NB4 (cell line): ENCODE measurements around the gene ZSWIM8.
"Not testable (repeated sequence)": the region's sequence is repeated elsewhere in the genome, so short reads cannot be mapped to it uniquely, and the experiment has no call there.

Source experiments
- DNase-seq: peaks from one replicate; pipeline ENCODE4 v3.0.0; 2010; ENCODE audit warnings: low read depth
- H3K4me3 ChIP-seq: one replicate; pipeline ENCODE4 v1.5.1; 2011; ENCODE audit warnings: mild to moderate bottlenecking, low read depth, low read length, moderate library complexity
- MYC ChIP-seq: IDR thresholded peaks from 2 replicates; pipeline ENCODE4 v1.6.1; 2011; ENCODE audit warnings: low read depth, low read length
- POLR2A ChIP-seq: IDR thresholded peaks from 2 replicates; pipeline ENCODE4 v1.6.1; 2011; ENCODE audit warnings: mild to moderate bottlenecking; ENCODE audit not compliant: insufficient read length; ENCODE audit errors: extremely low read depth
- TF ChIP-seq, protein P1 (sequence below): IDR thresholded peaks from one replicate; pipeline ENCODE4 v1.5.1; 2012; ENCODE audit warnings: low read depth, low read length
- TF ChIP-seq, protein P2 (sequence below): IDR thresholded peaks from 2 replicates; pipeline ENCODE4 v1.6.1; 2011; ENCODE audit warnings: low read depth, low read length

The ZSWIM8 gene, protein sequence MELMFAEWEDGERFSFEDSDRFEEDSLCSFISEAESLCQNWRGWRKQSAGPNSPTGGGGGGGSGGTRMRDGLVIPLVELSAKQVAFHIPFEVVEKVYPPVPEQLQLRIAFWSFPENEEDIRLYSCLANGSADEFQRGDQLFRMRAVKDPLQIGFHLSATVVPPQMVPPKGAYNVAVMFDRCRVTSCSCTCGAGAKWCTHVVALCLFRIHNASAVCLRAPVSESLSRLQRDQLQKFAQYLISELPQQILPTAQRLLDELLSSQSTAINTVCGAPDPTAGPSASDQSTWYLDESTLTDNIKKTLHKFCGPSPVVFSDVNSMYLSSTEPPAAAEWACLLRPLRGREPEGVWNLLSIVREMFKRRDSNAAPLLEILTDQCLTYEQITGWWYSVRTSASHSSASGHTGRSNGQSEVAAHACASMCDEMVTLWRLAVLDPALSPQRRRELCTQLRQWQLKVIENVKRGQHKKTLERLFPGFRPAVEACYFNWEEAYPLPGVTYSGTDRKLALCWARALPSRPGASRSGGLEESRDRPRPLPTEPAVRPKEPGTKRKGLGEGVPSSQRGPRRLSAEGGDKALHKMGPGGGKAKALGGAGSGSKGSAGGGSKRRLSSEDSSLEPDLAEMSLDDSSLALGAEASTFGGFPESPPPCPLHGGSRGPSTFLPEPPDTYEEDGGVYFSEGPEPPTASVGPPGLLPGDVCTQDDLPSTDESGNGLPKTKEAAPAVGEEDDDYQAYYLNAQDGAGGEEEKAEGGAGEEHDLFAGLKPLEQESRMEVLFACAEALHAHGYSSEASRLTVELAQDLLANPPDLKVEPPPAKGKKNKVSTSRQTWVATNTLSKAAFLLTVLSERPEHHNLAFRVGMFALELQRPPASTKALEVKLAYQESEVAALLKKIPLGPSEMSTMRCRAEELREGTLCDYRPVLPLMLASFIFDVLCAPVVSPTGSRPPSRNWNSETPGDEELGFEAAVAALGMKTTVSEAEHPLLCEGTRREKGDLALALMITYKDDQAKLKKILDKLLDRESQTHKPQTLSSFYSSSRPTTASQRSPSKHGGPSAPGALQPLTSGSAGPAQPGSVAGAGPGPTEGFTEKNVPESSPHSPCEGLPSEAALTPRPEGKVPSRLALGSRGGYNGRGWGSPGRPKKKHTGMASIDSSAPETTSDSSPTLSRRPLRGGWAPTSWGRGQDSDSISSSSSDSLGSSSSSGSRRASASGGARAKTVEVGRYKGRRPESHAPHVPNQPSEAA (N-terminal part only)

DNA sequence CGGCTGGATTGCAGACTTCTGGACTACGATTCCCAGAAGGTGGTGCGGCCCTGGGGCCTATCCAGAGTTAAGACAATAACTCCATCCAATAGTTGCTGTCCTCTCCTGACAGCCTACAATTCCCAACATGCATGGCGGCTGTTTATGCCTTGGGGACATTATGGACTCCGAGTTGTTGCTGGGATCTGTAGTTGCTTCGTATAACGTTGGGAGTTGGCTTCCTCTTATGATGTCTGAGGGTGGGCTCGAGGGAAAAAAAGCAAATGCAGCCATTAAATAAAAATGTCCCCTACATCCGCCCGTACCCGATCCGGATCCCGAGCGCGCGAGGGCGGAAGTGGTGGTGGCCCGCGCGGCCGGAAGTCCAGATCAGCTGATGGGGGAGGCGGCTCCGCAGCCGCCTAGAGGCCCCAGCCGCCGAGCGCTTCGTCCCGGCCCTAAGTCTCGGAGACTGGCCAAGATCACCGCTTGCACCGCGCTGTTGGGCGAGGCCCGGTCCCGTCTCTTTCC lies at the start of gene ZSWIM8:
ZSWIM8 (plus strand) TSS at position 396 of the 510 bp plus-strand sequence. CDS start 273 bp downstream, outside the sequence.
- TF ChIP-seq, protein P1, sequence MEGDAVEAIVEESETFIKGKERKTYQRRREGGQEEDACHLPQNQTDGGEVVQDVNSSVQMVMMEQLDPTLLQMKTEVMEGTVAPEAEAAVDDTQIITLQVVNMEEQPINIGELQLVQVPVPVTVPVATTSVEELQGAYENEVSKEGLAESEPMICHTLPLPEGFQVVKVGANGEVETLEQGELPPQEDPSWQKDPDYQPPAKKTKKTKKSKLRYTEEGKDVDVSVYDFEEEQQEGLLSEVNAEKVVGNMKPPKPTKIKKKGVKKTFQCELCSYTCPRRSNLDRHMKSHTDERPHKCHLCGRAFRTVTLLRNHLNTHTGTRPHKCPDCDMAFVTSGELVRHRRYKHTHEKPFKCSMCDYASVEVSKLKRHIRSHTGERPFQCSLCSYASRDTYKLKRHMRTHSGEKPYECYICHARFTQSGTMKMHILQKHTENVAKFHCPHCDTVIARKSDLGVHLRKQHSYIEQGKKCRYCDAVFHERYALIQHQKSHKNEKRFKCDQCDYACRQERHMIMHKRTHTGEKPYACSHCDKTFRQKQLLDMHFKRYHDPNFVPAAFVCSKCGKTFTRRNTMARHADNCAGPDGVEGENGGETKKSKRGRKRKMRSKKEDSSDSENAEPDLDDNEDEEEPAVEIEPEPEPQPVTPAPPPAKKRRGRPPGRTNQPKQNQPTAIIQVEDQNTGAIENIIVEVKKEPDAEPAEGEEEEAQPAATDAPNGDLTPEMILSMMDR: no peak
- TF ChIP-seq POLR2A: peak; percentile 34
- TF ChIP-seq MYC: no peak
- TF ChIP-seq, protein P2, sequence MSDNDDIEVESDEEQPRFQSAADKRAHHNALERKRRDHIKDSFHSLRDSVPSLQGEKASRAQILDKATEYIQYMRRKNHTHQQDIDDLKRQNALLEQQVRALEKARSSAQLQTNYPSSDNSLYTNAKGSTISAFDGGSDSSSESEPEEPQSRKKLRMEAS: peak; percentile 13; the same call in 1 of the 2 replicates
- peak; percentile 97 for DNase-seq
- peak within 1 kb of the TSS; percentile 76 for H3K4me3 ChIP-seq

DNA sequence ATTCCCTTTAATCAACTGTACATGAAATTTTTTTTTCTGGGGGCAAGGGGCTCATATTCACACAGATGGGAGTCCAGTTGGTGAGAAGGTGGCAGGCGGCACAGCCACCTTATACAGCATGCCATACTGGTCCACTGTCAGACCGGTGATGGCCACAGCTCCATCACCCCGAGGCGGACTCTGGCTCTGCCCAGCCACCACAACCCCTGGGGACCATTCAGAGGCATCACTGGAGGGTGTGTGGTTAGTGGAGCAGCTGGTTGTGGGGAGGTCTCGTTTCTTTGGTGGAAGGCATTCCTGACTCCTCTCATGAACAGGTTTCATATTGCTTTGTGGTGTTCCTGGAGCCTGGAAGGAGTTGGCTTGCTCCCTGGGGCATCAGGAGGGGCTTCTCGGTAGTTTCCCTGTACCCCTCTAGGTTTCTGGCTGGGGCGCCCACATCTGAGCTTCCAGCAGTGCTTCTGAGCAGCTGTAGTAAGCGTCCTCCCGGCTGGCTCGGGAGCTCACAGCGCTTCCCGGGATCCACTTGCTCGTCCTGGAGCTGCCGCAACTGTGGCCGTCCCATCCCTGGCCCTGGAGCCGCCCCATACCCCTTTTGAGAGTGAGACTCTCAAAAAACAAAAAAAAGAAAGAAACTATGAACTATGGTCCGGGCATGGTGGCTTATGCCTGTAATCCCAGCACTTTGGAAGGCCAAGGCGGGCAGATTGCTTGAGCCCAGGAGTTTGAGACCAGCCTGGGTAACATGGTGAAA lies 44.7 kb upstream of the ZSWIM8 start:
- not testable (repeated sequence) for H3K4me3 ChIP-seq, DNase-seq

DNA sequence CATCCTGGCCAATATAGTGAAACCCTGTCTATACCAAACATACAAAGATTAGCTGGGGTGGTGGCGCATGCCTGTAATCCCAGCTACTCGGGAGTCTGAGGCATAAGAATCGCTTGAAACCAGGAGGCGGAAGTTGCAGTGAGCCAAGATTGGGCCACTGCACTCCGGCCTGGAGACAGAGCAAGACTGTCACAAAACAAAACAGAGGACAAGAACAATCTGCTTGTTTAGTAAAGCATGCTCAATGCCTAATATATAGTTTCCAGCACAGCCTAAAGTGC lies 43.0 kb upstream of the ZSWIM8 start:
- TF ChIP-seq, protein P1: no peak
- TF ChIP-seq, protein P2: no peak
- no peak for TF ChIP-seq MYC
- no peak for TF ChIP-seq POLR2A
- peak overlapping the region; percentile 89 for H3K4me3 ChIP-seq

DNA sequence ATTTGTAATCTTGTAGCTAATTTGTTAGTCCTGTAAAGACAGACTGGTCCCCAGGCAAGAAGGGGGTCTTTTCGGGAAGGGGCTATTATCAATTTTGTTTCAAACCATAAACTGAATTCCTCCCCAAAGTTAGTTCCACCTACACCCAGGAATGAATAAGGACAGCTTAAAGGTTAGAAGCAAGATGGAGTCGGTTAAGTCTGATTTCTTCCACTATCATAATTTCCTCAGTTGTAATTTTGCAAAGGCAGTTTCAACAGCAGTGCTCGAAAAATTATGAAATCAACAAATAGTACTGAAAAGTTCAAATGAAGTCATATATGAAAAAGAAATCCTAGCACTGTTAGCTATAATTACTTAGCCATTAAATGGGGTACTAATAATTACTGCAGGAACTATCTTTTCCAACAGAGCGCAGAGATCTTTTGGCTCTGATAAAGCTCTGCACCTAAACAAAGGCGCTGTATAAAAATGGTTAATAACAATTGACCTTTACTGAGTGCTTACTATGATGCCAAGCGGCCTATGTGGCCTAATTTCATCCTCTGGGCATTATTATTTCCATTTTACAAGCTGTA lies 42.0 kb upstream of the ZSWIM8 start:
- no peak for TF ChIP-seq MYC
- TF ChIP-seq, protein P2: no peak
- no peak for TF ChIP-seq POLR2A
- TF ChIP-seq, protein P1: no peak
- peak overlapping the region; percentile 89 for H3K4me3 ChIP-seq
- DNase-seq: no peak

More for the DNA sequence above, 43.0 kb upstream of the ZSWIM8 start:
- no peak for DNase-seq

DNA sequence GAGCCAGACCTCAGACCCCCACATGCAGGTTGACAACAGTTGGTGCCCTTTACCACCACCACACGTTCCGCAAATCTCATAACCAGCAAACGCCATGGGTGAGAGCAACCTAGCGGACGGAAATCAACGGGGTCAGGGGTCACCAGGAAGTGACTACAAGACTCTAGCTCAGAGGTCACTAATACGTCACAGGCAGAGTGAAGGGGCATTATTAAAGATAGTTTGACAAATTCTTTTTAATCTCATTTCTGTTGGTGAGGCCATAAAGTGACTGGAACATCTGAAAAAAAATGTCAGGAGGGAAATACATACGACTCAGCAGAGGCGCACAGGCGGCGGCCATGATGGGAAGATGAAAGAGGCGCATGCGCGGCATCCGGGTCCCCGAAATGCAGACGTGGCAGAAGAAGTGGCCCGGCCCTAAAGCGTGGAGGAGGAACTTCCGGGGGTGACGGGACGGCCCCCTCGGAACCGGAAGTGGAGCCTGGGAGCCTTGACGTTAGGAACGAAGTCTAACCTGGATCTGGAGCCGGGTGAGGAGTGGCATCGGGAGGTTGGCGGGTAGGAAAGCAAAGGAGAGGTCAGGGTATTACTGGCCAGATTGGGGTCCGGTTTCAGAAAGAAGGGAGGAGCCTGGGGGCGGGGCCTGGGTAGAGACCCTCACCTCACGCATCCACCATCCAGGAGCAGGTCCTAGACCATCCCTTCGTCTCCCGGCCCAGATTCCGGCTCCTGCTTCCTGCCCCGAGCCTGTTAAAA lies 41.3 kb upstream of the ZSWIM8 start, which contains the start of gene SEC24C:
SEC24C (plus strand) TSS at position 468 of the 759 bp plus-strand sequence. CDS start 2,461 bp downstream, outside the sequence.
- TF ChIP-seq MYC (peak; percentile 56), POLR2A (peak; percentile 69)
- TF ChIP-seq, protein P1: no peak
- TF ChIP-seq, protein P2: peak; percentile 83
- peak; percentile 97 for DNase-seq
- H3K4me3 ChIP-seq: peak within 1 kb of the TSS; percentile 89
